Breast epithelium (tissue), 3 donors: Measurements from ENCODE around the gene PIGA.

ENCODE experiments used
- CTCF ChIP-seq, 3 donors: fragments of 450-650 bp; IDR thresholded peaks; one replicate each; pipeline ENCODE4 v1.5.1; 2016 to 2017; ENCODE audit warnings: antibody characterized with exemption in 3 of 3, mild to moderate bottlenecking in 3 of 3, moderate library complexity in 3 of 3
- POLR2A ChIP-seq: fragments of 450-650 bp; IDR thresholded peaks from one replicate; pipeline ENCODE4 v1.6.1; 2016; ENCODE audit warnings: antibody characterized with exemption, mild to moderate bottlenecking, moderate library complexity

DNA sequence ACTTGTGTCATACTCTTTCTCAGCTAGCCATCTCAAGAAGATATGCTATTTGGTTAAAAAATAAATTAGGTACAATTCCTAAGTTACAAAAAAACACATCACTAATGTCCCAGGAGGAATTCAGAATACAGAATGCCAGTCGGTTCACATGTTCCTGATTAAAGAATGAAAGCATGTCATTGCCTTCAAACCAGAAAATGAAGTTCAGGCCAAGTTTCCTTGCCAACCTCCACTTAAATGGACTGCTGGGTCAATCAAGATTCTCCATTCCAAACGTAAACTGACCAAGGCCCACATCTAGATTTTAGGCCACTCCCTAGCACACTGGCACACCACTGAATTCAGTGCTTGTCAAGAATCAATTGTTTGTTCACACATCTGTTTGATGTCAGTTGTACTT, 6.5 kb downstream of the PIGA start:
- TF ChIP-seq POLR2A: no peak
- TF ChIP-seq CTCF (IDR thresholded peaks at IDR 0.05): no peak
